GM12878 (cell line): ENCODE results near the gene FAM222B. TPM values are rescaled to one million over a fixed set of nuclear protein-coding genes. Genes with fewer than 3 reads are reported as not detected.

Experiments
- ATF7 ChIP-seq: fragments of 450-650 bp; IDR thresholded peaks from 2 replicates; pipeline ENCODE4 v1.6.1; 2016; ENCODE audit warnings: low read depth, mild to moderate bottlenecking
- CBFB ChIP-seq: IDR thresholded peaks from 2 replicates; pipeline ENCODE4 v1.6.1; 2016; ENCODE audit warnings: antibody characterized with exemption, low read depth
- CREM ChIP-seq: IDR thresholded peaks from 2 replicates; pipeline ENCODE4 v1.6.1; 2014; ENCODE audit warnings: antibody characterized with exemption, low read depth
- DPF2 ChIP-seq: fragments of 450-650 bp; IDR thresholded peaks from 2 replicates; pipeline ENCODE4 v1.6.1; 2017; ENCODE audit warnings: mild to moderate bottlenecking
- GABPA ChIP-seq: IDR thresholded peaks from 2 replicates; pipeline ENCODE4 v1.6.1; 2014; ENCODE audit warnings: antibody characterized with exemption, low read depth, mild to moderate bottlenecking, inconsistent platforms
- HDAC6 ChIP-seq: fragments of 200-600 bp; sonication (generic); IDR thresholded peaks from one replicate; pipeline ENCODE4 v1.8.0; 2017; ENCODE audit warnings: antibody characterized with exemption; ENCODE audit not compliant: unreplicated experiment
- KAT2A ChIP-seq: conservative IDR thresholded peaks from 2 replicates; pipeline ENCODE4 v1.6.1; 2011; ENCODE audit warnings: low read depth, low read length; ENCODE audit not compliant: control insufficient read depth
- KLF5 ChIP-seq: fragments of 450-650 bp; IDR thresholded peaks from 2 replicates; pipeline ENCODE4 v1.6.1; 2014; ENCODE audit warnings: mild to moderate bottlenecking; ENCODE audit not compliant: partially characterized antibody
- MTA3 ChIP-seq: IDR thresholded peaks from 2 replicates; pipeline ENCODE4 v1.6.1; 2012; ENCODE audit warnings: low read length, inconsistent platforms, borderline replicate concordance
- NR2C2 ChIP-seq: IDR thresholded peaks from 2 replicates; pipeline ENCODE4 v1.6.1; 2011; ENCODE audit warnings: borderline replicate concordance, low read depth; ENCODE audit not compliant: control insufficient read depth, insufficient read length
- POU2F2 ChIP-seq: IDR thresholded peaks from 3 replicates; pipeline ENCODE4 v1.6.1; 2011; ENCODE audit warnings: low read depth, mild to moderate bottlenecking, low read length, borderline replicate concordance
- RCOR1 ChIP-seq: conservative IDR thresholded peaks from 2 replicates; pipeline ENCODE4 v1.6.1; 2012; ENCODE audit warnings: low read depth, low read length, improper control_type of control experiment
- TCF12 ChIP-seq: IDR thresholded peaks from 2 replicates; pipeline ENCODE4 v1.6.1; 2011; ENCODE audit warnings: low read depth, mild to moderate bottlenecking, low read length
- YBX1 ChIP-seq: fragments of 450-650 bp; IDR thresholded peaks from 2 replicates; pipeline ENCODE4 v1.6.1; 2016; ENCODE audit warnings: antibody characterized with exemption
- ZBED1 ChIP-seq: IDR thresholded peaks from 2 replicates; pipeline ENCODE4 v1.6.1; 2016; ENCODE audit warnings: borderline replicate concordance
- ZNF207 ChIP-seq: fragments of 450-650 bp; IDR thresholded peaks from 2 replicates; pipeline ENCODE4 v1.6.1; 2014; ENCODE audit warnings: antibody characterized with exemption, mild to moderate bottlenecking, borderline replicate concordance
- polyA plus RNA-seq, 11 experiments: library from polyadenylated mRNA; depleted of rRNA in 4 of 11; unstranded in 6 of 11; stranded (reverse) in 5 of 11; fragments of >200 nt; fragmentation: Nextera tagmentation in 4 of 11; fragmentation: Illumina TruSeq in 1 of 11; extraction: Ambion mirVana in 4 of 11; extraction: Trizol in 1 of 11; gene quantifications; 1 replicate in 1 of 11; 2 replicates in 10 of 11; pipeline versions ENCODE4 v1.2.1 to v1.2.3, GENCODE V29; 2011 to 2016; ENCODE audit warnings: inconsistent platforms in 2 of 11, missing spikeins in 2 of 11, low read depth in 1 of 11
- total RNA-seq, 4 experiments: library from RNA; depleted of rRNA in 3 of 4; stranded (reverse); fragments of >200 nt in 3 of 4; fragmentation: Illumina TruSeq in 1 of 4; extraction: Trizol in 1 of 4; gene quantifications; 2 replicates each; pipeline versions ENCODE4 v1.2.1 to v1.2.3, GENCODE V29; 2013 to 2021
- TF ChIP-seq, protein P1 (sequence below): fragments of 450-650 bp; IDR thresholded peaks from 2 replicates; pipeline ENCODE4 v1.6.1; 2017; ENCODE audit warnings: mild to moderate bottlenecking, low read depth, inconsistent platforms; ENCODE audit not compliant: poor library complexity, severe bottlenecking
- TF ChIP-seq, protein P2 (sequence below): fragments of 450-650 bp; formaldehyde crosslinking; IDR thresholded peaks from 2 replicates; pipeline ENCODE4 v1.4.0; 2020; ENCODE audit warnings: mild to moderate bottlenecking, moderate library complexity
- TF ChIP-seq, protein P3 (sequence below): IDR thresholded peaks from 2 replicates; pipeline ENCODE4 v1.6.1; 2011; ENCODE audit warnings: borderline replicate concordance, low read depth, mild to moderate bottlenecking, moderate library complexity, low read length; ENCODE audit not compliant: insufficient read depth, poor library complexity, severe bottlenecking
- TF ChIP-seq, protein P4 (sequence below): IDR thresholded peaks from 2 replicates; pipeline ENCODE4 v1.6.1; 2011; ENCODE audit warnings: borderline replicate concordance, low read depth, mild to moderate bottlenecking, moderate library complexity, mixed read lengths, low read length; ENCODE audit not compliant: insufficient read depth; ENCODE audit errors: extremely low read length

FAM222B gene
- total and polyA plus RNA-seq, 10 of the 15 experiments (the other 5 are each of a cell fraction or from before 2014, with no cell fraction given) = 2.8 to 18.3 (median 6.4) TPM

DNA sequence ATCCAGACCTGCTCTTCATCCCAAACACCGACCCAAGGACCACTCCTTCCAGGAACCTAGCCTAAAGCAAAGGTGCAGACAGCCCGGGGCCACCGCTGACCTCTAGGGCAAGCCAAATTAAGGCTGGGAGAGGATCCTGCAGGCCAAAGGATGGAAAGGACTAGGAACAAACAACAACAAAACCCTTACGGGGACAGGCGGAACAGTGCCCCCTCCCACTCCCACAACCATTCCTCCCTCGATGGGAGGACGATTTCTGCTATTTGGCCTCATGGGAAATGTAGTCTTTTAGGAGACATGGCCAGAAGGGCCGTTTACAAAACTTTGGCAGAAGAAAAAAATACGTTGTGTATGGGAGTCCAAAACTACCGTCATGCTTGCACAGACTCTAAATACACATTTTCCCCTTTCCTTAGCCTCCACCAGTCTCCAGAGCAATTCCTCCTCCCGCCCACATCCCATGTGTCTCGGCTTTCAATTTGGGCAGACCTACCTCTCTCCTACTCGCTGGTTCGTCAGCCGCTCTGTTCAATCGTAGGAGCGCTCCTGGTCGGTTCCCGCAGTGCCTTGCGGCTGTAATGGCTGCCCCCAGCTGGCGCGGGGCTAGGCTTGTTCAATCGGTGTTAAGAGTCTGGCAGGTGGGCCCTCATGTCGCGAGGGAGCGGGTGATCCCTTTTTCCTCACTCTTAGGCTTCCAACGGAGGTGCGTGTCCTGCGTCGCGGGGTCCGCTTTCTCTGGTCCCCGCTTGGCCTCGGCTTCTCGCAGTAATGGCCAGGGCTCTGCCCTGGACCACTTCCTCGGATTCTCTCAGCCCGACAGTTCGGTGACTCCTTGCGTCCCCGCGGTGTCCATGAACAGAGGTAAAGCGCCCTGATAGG, 12.1 kb upstream of the FAM222B start, which contains the start of gene ERAL1 (continued):
- TF ChIP-seq HDAC6 (no peak), GABPA (no peak; the same call in 1 of the 2 replicates), MTA3 (no peak; the same call in 1 of the 2 replicates), CBFB (peak; percentile 91), ZNF207 (peak; percentile 82), YBX1 (no peak), RCOR1 (peak; percentile 40; the same call in 1 of the 2 replicates), CREM (peak; percentile 77), NR2C2 (no peak), ZBED1 (no peak), KAT2A (no peak), KLF5 (peak; percentile 23), TCF12 (no peak), ATF7 (peak; percentile 71; the same call in 1 of the 2 replicates), DPF2 (peak; percentile 46; the same call in 1 of the 2 replicates), POU2F2 (peak; percentile 63; the same call in 2 of the 3 replicates)
- TF ChIP-seq, protein P1, sequence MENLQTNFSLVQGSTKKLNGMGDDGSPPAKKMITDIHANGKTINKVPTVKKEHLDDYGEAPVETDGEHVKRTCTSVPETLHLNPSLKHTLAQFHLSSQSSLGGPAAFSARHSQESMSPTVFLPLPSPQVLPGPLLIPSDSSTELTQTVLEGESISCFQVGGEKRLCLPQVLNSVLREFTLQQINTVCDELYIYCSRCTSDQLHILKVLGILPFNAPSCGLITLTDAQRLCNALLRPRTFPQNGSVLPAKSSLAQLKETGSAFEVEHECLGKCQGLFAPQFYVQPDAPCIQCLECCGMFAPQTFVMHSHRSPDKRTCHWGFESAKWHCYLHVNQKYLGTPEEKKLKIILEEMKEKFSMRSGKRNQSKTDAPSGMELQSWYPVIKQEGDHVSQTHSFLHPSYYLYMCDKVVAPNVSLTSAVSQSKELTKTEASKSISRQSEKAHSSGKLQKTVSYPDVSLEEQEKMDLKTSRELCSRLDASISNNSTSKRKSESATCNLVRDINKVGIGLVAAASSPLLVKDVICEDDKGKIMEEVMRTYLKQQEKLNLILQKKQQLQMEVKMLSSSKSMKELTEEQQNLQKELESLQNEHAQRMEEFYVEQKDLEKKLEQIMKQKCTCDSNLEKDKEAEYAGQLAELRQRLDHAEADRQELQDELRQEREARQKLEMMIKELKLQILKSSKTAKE = peak; percentile 53
- TF ChIP-seq, protein P2, sequence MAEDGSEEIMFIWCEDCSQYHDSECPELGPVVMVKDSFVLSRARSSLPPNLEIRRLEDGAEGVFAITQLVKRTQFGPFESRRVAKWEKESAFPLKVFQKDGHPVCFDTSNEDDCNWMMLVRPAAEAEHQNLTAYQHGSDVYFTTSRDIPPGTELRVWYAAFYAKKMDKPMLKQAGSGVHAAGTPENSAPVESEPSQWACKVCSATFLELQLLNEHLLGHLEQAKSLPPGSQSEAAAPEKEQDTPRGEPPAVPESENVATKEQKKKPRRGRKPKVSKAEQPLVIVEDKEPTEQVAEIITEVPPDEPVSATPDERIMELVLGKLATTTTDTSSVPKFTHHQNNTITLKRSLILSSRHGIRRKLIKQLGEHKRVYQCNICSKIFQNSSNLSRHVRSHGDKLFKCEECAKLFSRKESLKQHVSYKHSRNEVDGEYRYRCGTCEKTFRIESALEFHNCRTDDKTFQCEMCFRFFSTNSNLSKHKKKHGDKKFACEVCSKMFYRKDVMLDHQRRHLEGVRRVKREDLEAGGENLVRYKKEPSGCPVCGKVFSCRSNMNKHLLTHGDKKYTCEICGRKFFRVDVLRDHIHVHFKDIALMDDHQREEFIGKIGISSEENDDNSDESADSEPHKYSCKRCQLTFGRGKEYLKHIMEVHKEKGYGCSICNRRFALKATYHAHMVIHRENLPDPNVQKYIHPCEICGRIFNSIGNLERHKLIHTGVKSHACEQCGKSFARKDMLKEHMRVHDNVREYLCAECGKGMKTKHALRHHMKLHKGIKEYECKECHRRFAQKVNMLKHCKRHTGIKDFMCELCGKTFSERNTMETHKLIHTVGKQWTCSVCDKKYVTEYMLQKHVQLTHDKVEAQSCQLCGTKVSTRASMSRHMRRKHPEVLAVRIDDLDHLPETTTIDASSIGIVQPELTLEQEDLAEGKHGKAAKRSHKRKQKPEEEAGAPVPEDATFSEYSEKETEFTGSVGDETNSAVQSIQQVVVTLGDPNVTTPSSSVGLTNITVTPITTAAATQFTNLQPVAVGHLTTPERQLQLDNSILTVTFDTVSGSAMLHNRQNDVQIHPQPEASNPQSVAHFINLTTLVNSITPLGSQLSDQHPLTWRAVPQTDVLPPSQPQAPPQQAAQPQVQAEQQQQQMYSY = no peak
- TF ChIP-seq, protein P3, sequence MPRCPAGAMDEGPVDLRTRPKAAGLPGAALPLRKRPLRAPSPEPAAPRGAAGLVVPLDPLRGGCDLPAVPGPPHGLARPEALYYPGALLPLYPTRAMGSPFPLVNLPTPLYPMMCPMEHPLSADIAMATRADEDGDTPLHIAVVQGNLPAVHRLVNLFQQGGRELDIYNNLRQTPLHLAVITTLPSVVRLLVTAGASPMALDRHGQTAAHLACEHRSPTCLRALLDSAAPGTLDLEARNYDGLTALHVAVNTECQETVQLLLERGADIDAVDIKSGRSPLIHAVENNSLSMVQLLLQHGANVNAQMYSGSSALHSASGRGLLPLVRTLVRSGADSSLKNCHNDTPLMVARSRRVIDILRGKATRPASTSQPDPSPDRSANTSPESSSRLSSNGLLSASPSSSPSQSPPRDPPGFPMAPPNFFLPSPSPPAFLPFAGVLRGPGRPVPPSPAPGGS = no peak
- TF ChIP-seq, protein P4, sequence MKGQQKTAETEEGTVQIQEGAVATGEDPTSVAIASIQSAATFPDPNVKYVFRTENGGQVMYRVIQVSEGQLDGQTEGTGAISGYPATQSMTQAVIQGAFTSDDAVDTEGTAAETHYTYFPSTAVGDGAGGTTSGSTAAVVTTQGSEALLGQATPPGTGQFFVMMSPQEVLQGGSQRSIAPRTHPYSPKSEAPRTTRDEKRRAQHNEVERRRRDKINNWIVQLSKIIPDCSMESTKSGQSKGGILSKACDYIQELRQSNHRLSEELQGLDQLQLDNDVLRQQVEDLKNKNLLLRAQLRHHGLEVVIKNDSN = no peak
